Stomach (tissue), 9 donors: ENCODE data around the gene FBH1. TPM values are rescaled to one million over a fixed set of nuclear protein-coding genes. Genes with fewer than 3 reads are reported as not detected.
"Not testable (repeated sequence)": the region's sequence is repeated elsewhere in the genome, so short reads cannot be mapped to it uniquely, and the experiment has no call there.

Source experiments
- DNase-seq, 2 donors: peaks; one replicate each; pipeline versions ENCODE4 v3.0.0 to v3.0.0-alpha.2; 2013 to 2019
- H3K27ac ChIP-seq, 5 donors: fragments of 200-600 bp in 4 of 5; sonication (generic) in 4 of 5; one replicate each; pipeline ENCODE4 v1.5.1; 2013 to 2019; ENCODE audit warnings: mild to moderate bottlenecking in 1 of 5, moderate library complexity in 1 of 5
- H3K27me3 ChIP-seq, 3 donors: fragments of 200-600 bp; sonication (generic); one replicate each; pipeline ENCODE4 v1.5.1; 2017 to 2019; ENCODE audit warnings: mixed run types in 1 of 3
- H3K36me3 ChIP-seq, 4 donors: fragments of 200-600 bp; sonication (generic); 1 replicate in 3 of 4; 2 replicates in 1 of 4; pipeline ENCODE4 v1.5.1; 2016 to 2019
- H3K4me1 ChIP-seq, 4 donors: fragments of 200-600 bp; sonication (generic); one replicate each; pipeline ENCODE4 v1.5.1; 2016 to 2019
- H3K4me3 ChIP-seq, 4 donors: fragments of 200-600 bp; sonication (generic) in 3 of 4; one replicate each; pipeline ENCODE4 v1.5.1; 2016 to 2019; ENCODE audit warnings: mild to moderate bottlenecking in 1 of 4
- H3K9me3 ChIP-seq, 4 donors: fragments of 200-600 bp; sonication (generic); one replicate each; pipeline ENCODE4 v1.5.1; 2016 to 2019
- CTCF ChIP-seq, 7 experiments: fragments of 450-650 bp in 4 of 7; fragments of 200-600 bp in 3 of 7; sonication (generic) in 3 of 7; IDR thresholded peaks; one replicate each; pipeline ENCODE4 v1.5.1; 2016 to 2019; ENCODE audit warnings: antibody characterized with exemption in 7 of 7, control low read depth in 2 of 7, mild to moderate bottlenecking in 1 of 7
- EP300 ChIP-seq: sonication (generic); formaldehyde crosslinking; IDR thresholded peaks from one replicate; pipeline ENCODE4 v1.6.1; 2017; ENCODE audit warnings: antibody characterized with exemption
- POLR2A ChIP-seq, 4 donors: fragments of 450-650 bp; IDR thresholded peaks; one replicate each; pipeline ENCODE4 v1.6.1; 2016; ENCODE audit warnings: antibody characterized with exemption in 4 of 4, control low read depth in 2 of 4, mild to moderate bottlenecking in 1 of 4, moderate library complexity in 1 of 4
- POLR2AphosphoS5 ChIP-seq, 3 donors: sonication (generic); formaldehyde crosslinking; IDR thresholded peaks; one replicate each; pipeline ENCODE4 v1.6.1; 2016; ENCODE audit warnings: antibody characterized with exemption in 3 of 3
- WGBS, 5 donors: extraction: QIAGEN DNeasy Blood & Tissue Kit in 3 of 5; methylation state at CpG; one replicate each; pipeline versions ENCODE4 v1.1.5 to v1.1.7; 2013 to 2018; 5-methylcytosine and 5-hydroxymethylcytosine counted together
- intact Hi-C: fragments of 100-400 bp; cut with DNase I; formaldehyde crosslinking; loops from one replicate; pipeline ENCODE4 v1.15.1; 2023; ENCODE audit warnings: low total_unique reads
- polyA plus RNA-seq, 3 donors: library from polyadenylated mRNA; stranded (reverse); fragments of 200-250 nt; gene quantifications; one replicate each; pipeline ENCODE4 v1.2.3, GENCODE V29; 2013
- total RNA-seq, 5 donors: library from RNA; depleted of rRNA; stranded (reverse); fragments of >200 nt; gene quantifications; one replicate each; pipeline versions ENCODE4 v1.1.0 to v1.2.3, GENCODE V29; 2014 to 2016
- donor health status: healthy with polysubstance abuse.
- donor health status: Bipolar disorder and iron deficiency.
- donor health status: healthy.

FBH1 gene
- total and polyA plus RNA-seq, 8 donors = 38.4 to 192 (median 53.3) TPM

DNA sequence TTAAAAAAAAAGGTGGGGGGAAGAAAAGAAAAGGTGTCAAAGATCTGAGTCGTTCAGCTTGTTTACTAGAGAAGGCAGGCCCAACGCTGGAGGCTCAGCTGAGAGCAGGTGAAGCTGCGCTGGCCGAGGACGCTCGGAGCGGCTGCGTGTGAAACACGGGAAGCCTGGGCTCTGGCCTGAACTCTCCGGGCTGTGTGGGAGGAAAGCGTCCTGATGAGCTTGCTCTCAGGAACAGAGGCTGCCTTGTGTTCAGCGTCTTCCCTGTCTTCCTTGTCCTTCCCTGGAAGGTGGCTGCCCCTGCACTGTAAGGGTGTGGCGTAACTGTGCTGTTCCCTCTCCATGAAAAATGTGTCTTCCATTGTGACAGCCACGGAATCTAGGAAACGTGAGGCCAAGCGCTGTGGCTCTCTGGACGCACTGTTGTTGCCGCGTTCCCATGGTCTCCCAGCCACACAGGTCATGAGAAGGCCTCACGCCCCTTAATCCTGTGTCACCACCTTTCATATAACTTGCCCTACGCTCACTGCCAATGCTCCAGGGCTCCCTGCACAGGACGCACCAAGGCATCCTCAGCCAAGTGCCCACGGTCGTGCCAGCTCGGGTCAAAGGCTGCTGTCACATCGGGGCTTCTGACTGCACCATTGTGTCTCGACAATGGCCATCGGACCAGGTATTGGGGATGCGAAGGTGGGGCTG lies 71.5 kb downstream of the FBH1 start:
- intact Hi-C loops = no loop called here
- H3K36me3 ChIP-seq = peaks cover 14 to 96% (median 55%) of the 10 kb centered on the region in 4 donors
- H3K27me3 ChIP-seq = no peaks in the 10 kb centered on the region
- 92 to 97% (median 96%) methylated on average over 29 of the region's 29 CpGs for WGBS, 5 donors
- DNase-seq = no peak
- no peak overlapping the region for H3K4me3 ChIP-seq
- TF ChIP-seq EP300 = no peak
- no peak for TF ChIP-seq POLR2A (IDR thresholded peaks at IDR 0.05)
- no peak for TF ChIP-seq CTCF (IDR thresholded peaks at IDR 0.05)
- no peak for TF ChIP-seq POLR2AphosphoS5 (IDR thresholded peaks at IDR 0.05)
- no peak overlapping the region for H3K27ac ChIP-seq
- peaks cover 5 to 30% (median 19%) of the 10 kb centered on the region in 4 donors for H3K4me1 ChIP-seq
- no peaks in the 10 kb centered on the region for H3K9me3 ChIP-seq

- H3K27me3 ChIP-seq, intact Hi-C loops, DNase-seq, H3K4me3 ChIP-seq, H3K9me3 ChIP-seq, H3K27ac ChIP-seq: not testable (repeated sequence)
- WGBS, 5 donors = 96 to 97% (median 96%) methylated on average over 9 to 10 of the region's 10 CpGs
- peaks cover 14 to 87% (median 55%) of the 10 kb centered on the region in 4 donors for H3K36me3 ChIP-seq
- H3K4me1 ChIP-seq = peaks cover 5 to 31% (median 17%) of the 10 kb centered on the region in 4 donors
Observed at GRCh38 chr10:5962358-5962940, 72.4 kb downstream of the FBH1 start.

DNA sequence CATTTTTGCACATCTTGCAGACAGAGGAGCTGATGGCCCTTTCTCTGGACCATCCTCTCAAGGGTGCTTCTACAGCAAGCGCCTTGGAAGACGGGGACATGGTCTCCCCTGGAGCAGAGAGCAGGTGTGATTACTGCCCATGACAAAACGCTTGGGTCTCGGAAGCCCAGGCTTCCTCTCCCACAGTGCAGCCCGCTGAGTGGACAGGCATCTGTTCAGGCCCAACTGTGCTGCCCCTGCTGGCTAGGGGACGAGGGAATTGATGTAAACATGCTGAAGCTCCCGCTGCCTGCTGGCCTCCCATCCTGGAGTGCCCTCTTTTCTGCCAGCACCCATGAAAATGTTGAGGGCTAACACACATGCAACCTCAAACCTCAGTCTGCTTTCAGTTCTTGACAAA lies 73.0 kb downstream of the FBH1 start:
- Histone ChIP-seq H3K27ac (no peak overlapping the region), H3K4me1 (peaks cover 5 to 30% (median 17%) of the 10 kb centered on the region in 4 donors), H3K27me3 (no peaks in the 10 kb centered on the region), H3K9me3 (no peaks in the 10 kb centered on the region), H3K4me3 (no peak overlapping the region), H3K36me3 (peaks cover 14 to 81% (median 56%) of the 10 kb centered on the region in 4 donors)
- intact Hi-C loops = no loop called here
- 92 to 95% (median 94%) methylated on average over 6 to 7 of the region's 7 CpGs for WGBS, 5 donors
- TF ChIP-seq POLR2AphosphoS5 (IDR thresholded peaks at IDR 0.05) (no peak), CTCF (IDR thresholded peaks at IDR 0.05) (no peak), EP300 (no peak), POLR2A (IDR thresholded peaks at IDR 0.05) (no peak)
- DNase-seq = no peak

DNA sequence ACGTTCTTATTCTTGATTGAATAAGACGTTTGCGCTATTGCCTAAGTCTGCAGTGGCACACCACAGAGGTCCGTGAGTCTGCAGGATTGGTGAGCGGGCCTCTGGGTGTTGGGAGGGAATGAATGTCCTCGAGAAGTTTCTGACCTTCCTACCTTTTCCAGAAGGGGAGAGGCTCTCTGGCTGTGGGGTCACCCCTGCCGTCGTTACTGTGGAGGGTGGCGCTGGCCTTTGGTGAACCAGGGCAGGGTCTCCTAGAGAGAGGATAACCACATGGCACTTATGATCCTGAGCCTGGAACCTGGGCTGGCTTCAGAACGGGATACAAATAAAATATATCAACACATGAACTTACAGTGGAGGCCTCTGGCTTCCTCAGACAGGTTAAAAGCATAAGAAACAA lies 73.5 kb downstream of the FBH1 start:
- TF ChIP-seq CTCF (IDR thresholded peaks at IDR 0.05) (no peak), POLR2AphosphoS5 (IDR thresholded peaks at IDR 0.05) (no peak), POLR2A (IDR thresholded peaks at IDR 0.05) (no peak), EP300 (no peak)
- no peaks in the 10 kb centered on the region for H3K27me3 ChIP-seq
- DNase-seq = no peak
- H3K27ac ChIP-seq = no peak overlapping the region
- no peaks in the 10 kb centered on the region for H3K9me3 ChIP-seq
- WGBS, 5 donors = 84 to 92% (median 89%) methylated on average over 10 of the region's 10 CpGs
- intact Hi-C loops = no loop called here
- peaks cover 5 to 27% (median 17%) of the 10 kb centered on the region in 4 donors for H3K4me1 ChIP-seq
- H3K36me3 ChIP-seq = peaks cover 14 to 81% (median 58%) of the 10 kb centered on the region in 4 donors
- H3K4me3 ChIP-seq = no peak overlapping the region

DNA sequence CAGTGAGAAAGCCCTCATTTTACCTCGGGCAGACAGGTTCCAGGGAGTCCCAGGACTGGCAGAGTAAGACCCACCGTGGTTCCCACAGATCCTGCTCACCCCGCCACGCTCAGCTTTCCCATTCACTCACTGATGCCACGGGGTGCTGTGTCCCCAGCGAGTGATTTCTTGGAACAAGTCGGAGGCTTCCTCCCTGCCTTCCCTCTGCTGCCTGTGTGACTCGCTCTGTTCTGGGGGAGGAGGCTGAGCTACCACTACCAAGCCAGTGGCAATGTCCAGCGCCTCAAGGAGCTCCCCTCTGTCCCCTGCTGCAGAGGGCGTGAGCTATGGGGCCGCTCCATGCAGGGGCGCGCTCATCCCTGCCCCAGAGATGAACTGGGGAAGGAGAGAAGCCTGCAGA lies 74.7 kb downstream of the FBH1 start:
- DNase-seq = peak in 1 of 2 donors; percentile 17
- Histone ChIP-seq H3K27me3 (no peaks in the 10 kb centered on the region), H3K9me3 (no peaks in the 10 kb centered on the region), H3K36me3 (peaks cover 8 to 72% (median 51%) of the 10 kb centered on the region in 4 donors), H3K27ac (peak overlapping the region in 1 of 5 donors; percentile 18), H3K4me3 (no peak overlapping the region), H3K4me1 (peaks cover 5 to 30% (median 17%) of the 10 kb centered on the region in 4 donors)
- intact Hi-C loops = no loop called here
- 87 to 94% (median 90%) methylated on average over 11 to 13 of the region's 13 CpGs for WGBS, 5 donors
- TF ChIP-seq EP300 (no peak), POLR2AphosphoS5 (IDR thresholded peaks at IDR 0.05) (no peak), CTCF (IDR thresholded peaks at IDR 0.05) (no peak), POLR2A (IDR thresholded peaks at IDR 0.05) (no peak)
